HG03045 (cell line): ENCODE measurements around the gene RASL10B.

Source experiments
- ATAC-seq: cut with Tn5 transposase; IDR thresholded peaks from one replicate; pipeline ENCODE4 v1.9.1; 2021; ENCODE audit warnings: mild to moderate bottlenecking, moderate library complexity; ENCODE audit not compliant: unreplicated experiment

RASL10B gene

GRCh38 chr17:35791681-35792350, 60.4 kb downstream of the RASL10B start:
- no peak for ATAC-seq
